Trophoblast cell (in vitro differentiated cells and primary cell): ENCODE data around the gene DNAAF6. TPM values are rescaled to one million over a fixed set of nuclear protein-coding genes. Genes with fewer than 3 reads are reported as not detected.
"Not testable (repeated sequence)": the region's sequence is repeated elsewhere in the genome, so short reads cannot be mapped to it uniquely, and the experiment has no call there.

ENCODE experiments used
- DNase-seq, 2 donors: peaks; one replicate each; pipeline ENCODE4 v3.0.0-alpha.2; 2016
- H2AFZ ChIP-seq: 2 replicates; pipeline ENCODE4 v1.6.1; 2013; ENCODE audit warnings: low read length, moderate library complexity, mild to moderate bottlenecking; ENCODE audit not compliant: insufficient read depth, poor library complexity
- H2AK5ac ChIP-seq: 2 replicates; pipeline ENCODE4 v1.6.1; 2013; ENCODE audit warnings: mild to moderate bottlenecking, low read length
- H2BK120ac ChIP-seq: 2 replicates; pipeline ENCODE4 v1.6.1; 2013; ENCODE audit warnings: low read length, mild to moderate bottlenecking, moderate library complexity; ENCODE audit not compliant: insufficient read depth, poor library complexity
- H2BK12ac ChIP-seq: 2 replicates; pipeline ENCODE4 v1.6.1; 2013; ENCODE audit warnings: mild to moderate bottlenecking, low read length, moderate library complexity
- H2BK5ac ChIP-seq: 2 replicates; pipeline ENCODE4 v1.6.1; 2013; ENCODE audit warnings: low read length, low read depth, moderate library complexity, mild to moderate bottlenecking; ENCODE audit not compliant: poor library complexity
- H3K14ac ChIP-seq: 2 replicates; pipeline ENCODE4 v1.6.1; 2013; ENCODE audit warnings: mild to moderate bottlenecking, low read length
- H3K18ac ChIP-seq: 2 replicates; pipeline ENCODE4 v1.6.1; 2013; ENCODE audit warnings: mild to moderate bottlenecking, low read length
- H3K23ac ChIP-seq: 2 replicates; pipeline ENCODE4 v1.6.1; 2013; ENCODE audit warnings: low read length
- H3K27ac ChIP-seq: 2 replicates; pipeline ENCODE4 v1.5.1; 2013; ENCODE audit warnings: low read depth, mild to moderate bottlenecking, inconsistent platforms, low read length, moderate library complexity
- H3K27me3 ChIP-seq: 2 replicates; pipeline ENCODE4 v1.6.1; 2013; ENCODE audit warnings: inconsistent platforms, mild to moderate bottlenecking, low read length, moderate library complexity; ENCODE audit not compliant: insufficient read depth
- H3K36me3 ChIP-seq, 2 experiments: 1 replicate in 1 of 2; 2 replicates in 1 of 2; pipeline ENCODE4 v1.6.1; 2013; ENCODE audit warnings: low read length in 2 of 2, mild to moderate bottlenecking in 2 of 2, moderate library complexity in 1 of 2; ENCODE audit not compliant: insufficient read depth in 2 of 2, control insufficient read depth in 1 of 2
- H3K4ac ChIP-seq: 2 replicates; pipeline ENCODE4 v1.6.1; 2013; ENCODE audit warnings: low read depth, mild to moderate bottlenecking, low read length, moderate library complexity
- H3K4me1 ChIP-seq, 2 experiments: 1 replicate in 1 of 2; 2 replicates in 1 of 2; pipeline ENCODE4 v1.6.1; 2013; ENCODE audit warnings: low read length in 2 of 2, mild to moderate bottlenecking in 2 of 2, moderate library complexity in 1 of 2; ENCODE audit not compliant: insufficient read depth in 2 of 2, control insufficient read depth in 1 of 2
- H3K4me2 ChIP-seq: 2 replicates; pipeline ENCODE4 v1.6.1; 2013; ENCODE audit warnings: inconsistent platforms, mild to moderate bottlenecking, low read length, moderate library complexity
- H3K4me3 ChIP-seq: 2 replicates; pipeline ENCODE4 v1.5.1; 2013; ENCODE audit warnings: mild to moderate bottlenecking, low read depth, low read length, inconsistent platforms
- H3K79me1 ChIP-seq: one replicate; pipeline ENCODE4 v1.6.1; 2013; ENCODE audit warnings: low read length
- H3K79me2 ChIP-seq: 2 replicates; pipeline ENCODE4 v1.6.1; 2013; ENCODE audit warnings: low read length, mild to moderate bottlenecking; ENCODE audit not compliant: control insufficient read depth, insufficient read depth, poor library complexity
- H3K9ac ChIP-seq: 2 replicates; pipeline ENCODE4 v1.6.1; 2013; ENCODE audit warnings: mild to moderate bottlenecking, low read length
- H3K9me3 ChIP-seq: 2 replicates; pipeline ENCODE4 v1.6.1; 2013; ENCODE audit warnings: low read depth, mild to moderate bottlenecking, control low read depth, inconsistent platforms, low read length; ENCODE audit not compliant: insufficient read depth
- H4K12ac ChIP-seq: 2 replicates; pipeline ENCODE4 v1.6.1; 2013; ENCODE audit warnings: low read depth, mild to moderate bottlenecking, low read length, moderate library complexity
- H4K8ac ChIP-seq: 2 replicates; pipeline ENCODE4 v1.6.1; 2013; ENCODE audit warnings: low read depth, mild to moderate bottlenecking, low read length, moderate library complexity
- H4K91ac ChIP-seq: one replicate; pipeline ENCODE4 v1.6.1; 2013; ENCODE audit warnings: low read depth, mild to moderate bottlenecking, low read length, moderate library complexity
- WGBS: extraction: QIAGEN DNeasy Blood & Tissue Kit; methylation state at CpG from one replicate; pipeline ENCODE4 v1.1.7; 2013; ENCODE audit warnings: missing lambda C conversion rate; ENCODE audit not compliant: insufficient read length, insufficient coverage; ENCODE audit errors: extremely low coverage; 5-methylcytosine and 5-hydroxymethylcytosine counted together
- polyA plus RNA-seq: library from polyadenylated mRNA; stranded (reverse); fragments of 200-250 nt; gene quantifications from 2 replicates; pipeline ENCODE4 v1.2.3, GENCODE V29; 2013

The DNAAF6 gene
- polyA plus RNA-seq = not detected in 2 replicates

GRCh38 chrX:107205770-107206696 is at the start of gene DNAAF6, which contains the start of gene NUP62CL:
Gene DNAAF6, plus strand, starts transcription at chrX:107206611. Its CDS starts 6,265 bp downstream, at chrX:107212876.
Gene NUP62CL, minus strand, starts transcription at chrX:107206433. Its CDS starts 31,287 bp downstream, at chrX:107175146.
- H2BK12ac ChIP-seq = no peak within 1 kb of the TSS
- no peaks in the 10 kb centered on the region for H3K79me2 ChIP-seq
- H3K18ac ChIP-seq = no peak within 1 kb of the TSS
- no peaks in the 10 kb centered on the region for H3K9me3 ChIP-seq
- no CpG with 5 or more reads among the region's 66 CpGs for WGBS
- H4K8ac ChIP-seq = no peak within 1 kb of the TSS
- peak within 1 kb of the TSS; percentile 31 for H3K9ac ChIP-seq
- H2AK5ac ChIP-seq = no peak within 1 kb of the TSS
- no peaks in the 10 kb centered on the region for H3K79me1 ChIP-seq
- H4K91ac ChIP-seq = no peak within 1 kb of the TSS
- H3K27ac ChIP-seq = peak within 1 kb of the TSS; percentile 40
- peak within 1 kb of the TSS; percentile 71 for H2AFZ ChIP-seq
- H3K4ac ChIP-seq = no peak within 1 kb of the TSS
- no peaks in the 10 kb centered on the region for H3K27me3 ChIP-seq
- no peak within 1 kb of the TSS for H2BK5ac ChIP-seq
- H3K14ac ChIP-seq = no peak within 1 kb of the TSS
- DNase-seq = peak; percentile 62 to 72
- no peaks in the 10 kb centered on the region for H3K4me1 ChIP-seq
- peak within 1 kb of the TSS; percentile 18 for H4K12ac ChIP-seq
- H3K23ac ChIP-seq = no peak within 1 kb of the TSS
- peak within 1 kb of the TSS; percentile 71 for H3K4me2 ChIP-seq
- no peaks in the 10 kb centered on the region for H3K36me3 ChIP-seq
- H2BK120ac ChIP-seq = no peak within 1 kb of the TSS
- H3K4me3 ChIP-seq = peak within 1 kb of the TSS; percentile 78

DNA sequence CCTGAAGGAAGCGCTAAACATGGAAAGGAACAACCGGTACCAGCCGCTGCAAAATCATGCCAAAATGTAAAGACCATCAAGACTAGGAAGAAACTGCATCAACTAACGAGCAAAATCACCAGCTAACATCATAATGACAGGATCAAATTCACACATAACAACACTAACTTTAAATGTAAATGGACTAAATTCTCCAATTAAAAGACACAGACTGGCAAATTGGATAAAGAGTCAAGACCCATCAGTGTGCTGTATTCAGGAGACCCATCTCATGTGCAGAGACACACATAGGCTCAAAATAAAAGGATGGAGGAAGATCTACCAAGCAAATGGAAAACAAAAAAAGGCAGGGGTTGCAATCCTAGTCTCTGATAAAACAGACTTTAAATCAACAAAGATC is 48.8 kb upstream of the DNAAF6 start:
- not testable (repeated sequence) for H3K23ac ChIP-seq, H3K79me2 ChIP-seq, H4K8ac ChIP-seq, H3K36me3 ChIP-seq, H2AK5ac ChIP-seq, H3K9ac ChIP-seq, H2AFZ ChIP-seq, H3K4me3 ChIP-seq, H3K27ac ChIP-seq, H3K4me1 ChIP-seq, H3K27me3 ChIP-seq, H3K4ac ChIP-seq, H2BK120ac ChIP-seq, H2BK12ac ChIP-seq, H3K18ac ChIP-seq, H3K9me3 ChIP-seq, H4K12ac ChIP-seq, H4K91ac ChIP-seq, DNase-seq, H3K79me1 ChIP-seq, H3K4me2 ChIP-seq, H2BK5ac ChIP-seq, H3K14ac ChIP-seq
- no CpG with 5 or more reads among the region's 4 CpGs for WGBS

GRCh38 chrX:107167163-107167921 is 39.1 kb upstream of the DNAAF6 start:
- Histone ChIP-seq H3K18ac (no peak overlapping the region), H2AK5ac (no peak overlapping the region), H3K9ac (no peak overlapping the region), H2BK12ac (no peak overlapping the region), H3K4ac (no peak overlapping the region), H4K8ac (no peak overlapping the region), H3K23ac (no peak overlapping the region), H3K79me1 (no peaks in the 10 kb centered on the region), H4K12ac (no peak overlapping the region), H2BK120ac (no peak overlapping the region), H2AFZ (no peak overlapping the region), H2BK5ac (no peak overlapping the region), H3K4me1 (no peaks in the 10 kb centered on the region), H3K27me3 (no peaks in the 10 kb centered on the region), H3K4me3 (no peak overlapping the region), H3K9me3 (no peaks in the 10 kb centered on the region), H3K79me2 (no peaks in the 10 kb centered on the region), H3K14ac (no peak overlapping the region), H4K91ac (no peak overlapping the region), H3K36me3 (no peaks in the 10 kb centered on the region), H3K27ac (no peak overlapping the region), H3K4me2 (no peak overlapping the region)
- no CpG with 5 or more reads among the region's 3 CpGs for WGBS
- DNase-seq = no peak

GRCh38 chrX:107168257-107168656 is 38.2 kb upstream of the DNAAF6 start:
- Histone ChIP-seq H4K12ac (no peak overlapping the region), H2AFZ (no peak overlapping the region), H3K4me2 (no peak overlapping the region), H3K14ac (no peak overlapping the region), H3K4me3 (no peak overlapping the region), H3K79me1 (no peaks in the 10 kb centered on the region), H3K27ac (no peak overlapping the region), H3K18ac (no peak overlapping the region), H3K36me3 (no peaks in the 10 kb centered on the region), H3K9me3 (no peaks in the 10 kb centered on the region), H2BK12ac (no peak overlapping the region), H3K4ac (no peak overlapping the region), H3K27me3 (no peaks in the 10 kb centered on the region), H2BK5ac (no peak overlapping the region), H3K4me1 (no peaks in the 10 kb centered on the region), H4K8ac (no peak overlapping the region), H3K79me2 (no peaks in the 10 kb centered on the region), H2AK5ac (no peak overlapping the region), H3K9ac (no peak overlapping the region), H4K91ac (no peak overlapping the region), H3K23ac (no peak overlapping the region), H2BK120ac (no peak overlapping the region)
- no peak for DNase-seq
